Medulla oblongata (tissue), 1 donor: Measurements from ENCODE around the gene RPTOR.

Source experiments
- DNase-seq: peaks from one replicate; pipeline ENCODE4 v3.0.0-alpha.2; 2015; ENCODE audit errors: extremely low spot score

The RPTOR gene

DNA sequence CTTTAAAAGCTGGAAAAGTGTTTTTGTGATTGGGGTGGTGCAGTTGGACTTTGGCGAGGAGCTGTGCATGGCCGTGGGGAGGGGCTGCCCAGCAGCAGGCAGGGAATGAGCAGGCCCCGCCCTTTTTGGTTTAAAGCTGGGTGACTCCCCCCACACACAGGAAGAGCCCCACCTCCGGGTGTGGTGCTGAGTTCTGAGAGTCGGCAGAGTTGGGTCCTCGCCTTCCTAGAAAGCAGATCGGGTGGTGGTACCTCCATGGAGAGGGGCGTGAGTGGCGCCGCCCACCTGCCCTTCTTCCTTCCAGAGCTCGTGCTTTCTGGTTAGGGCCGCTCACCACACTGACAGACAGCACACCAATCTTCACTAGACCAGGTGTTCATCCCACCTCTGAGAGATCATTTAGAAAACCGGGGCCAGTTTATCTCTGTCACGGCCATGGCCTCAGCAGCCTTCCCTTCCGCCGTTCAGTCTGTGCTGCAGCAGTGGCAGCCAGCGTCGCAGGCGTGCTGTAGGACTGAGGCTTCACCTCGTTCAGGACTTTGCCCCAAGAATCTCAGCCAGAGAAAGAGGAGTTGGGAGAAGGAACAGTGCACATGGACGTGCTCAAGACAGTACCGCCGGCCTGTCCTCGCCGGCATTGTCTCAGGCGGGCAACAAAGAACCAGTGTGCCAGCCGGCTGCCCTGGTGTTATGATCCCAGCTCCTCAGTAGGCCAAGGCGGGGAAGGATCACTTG lies 303.0 kb downstream of the RPTOR start:
- DNase-seq: no peak

DNA sequence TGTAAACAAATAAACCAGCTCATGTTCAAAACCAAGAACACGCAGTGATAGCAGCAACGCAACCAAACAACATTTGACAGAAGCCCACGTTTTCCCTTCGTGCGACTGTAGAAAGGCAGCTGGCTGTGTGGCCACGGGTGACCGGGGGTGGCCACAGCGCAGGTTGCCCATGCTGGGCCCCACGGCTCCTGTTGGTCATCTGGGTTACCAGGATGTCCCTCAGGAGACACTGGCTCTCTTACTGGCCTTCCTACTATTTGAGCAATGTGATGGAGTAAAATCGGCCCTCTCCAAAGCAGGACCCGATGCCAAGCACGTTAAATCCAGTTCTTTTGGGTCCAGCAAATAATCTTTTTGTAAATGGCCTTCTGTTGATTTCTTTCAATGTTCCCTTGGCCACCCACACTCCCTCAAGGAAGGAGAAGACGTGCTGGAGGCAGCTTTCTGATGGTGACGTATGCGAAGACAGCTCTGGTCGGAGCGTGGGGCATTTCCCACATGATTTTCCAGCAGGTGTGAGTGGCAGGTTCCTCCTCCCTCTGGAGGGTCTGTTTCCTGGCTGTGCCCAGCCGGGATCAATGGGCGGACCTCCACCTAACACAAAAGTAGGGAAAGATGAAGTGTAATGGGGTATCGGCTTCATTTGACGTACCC lies 303.9 kb downstream of the RPTOR start:
- DNase-seq: no peak

DNA sequence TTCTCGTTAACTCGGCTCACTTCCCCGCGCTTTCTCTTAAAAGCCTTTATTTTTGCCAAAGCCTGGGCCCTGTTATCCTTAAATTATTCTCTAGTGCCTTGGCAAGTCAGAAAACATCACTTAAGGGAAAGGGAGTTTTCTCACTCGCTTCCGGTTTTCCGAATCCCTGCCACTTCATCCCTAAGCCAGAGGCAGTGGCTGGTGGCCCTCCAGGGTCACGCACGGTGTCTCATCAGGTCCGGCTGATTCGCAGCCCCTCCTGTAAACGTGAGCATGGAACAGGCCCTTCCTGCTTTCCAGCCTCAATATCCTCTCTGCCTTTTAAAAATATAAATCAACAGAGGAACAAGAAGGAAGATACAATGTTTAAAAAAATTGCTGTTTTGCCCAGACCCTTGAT lies 304.5 kb downstream of the RPTOR start:
- no peak for DNase-seq

DNA sequence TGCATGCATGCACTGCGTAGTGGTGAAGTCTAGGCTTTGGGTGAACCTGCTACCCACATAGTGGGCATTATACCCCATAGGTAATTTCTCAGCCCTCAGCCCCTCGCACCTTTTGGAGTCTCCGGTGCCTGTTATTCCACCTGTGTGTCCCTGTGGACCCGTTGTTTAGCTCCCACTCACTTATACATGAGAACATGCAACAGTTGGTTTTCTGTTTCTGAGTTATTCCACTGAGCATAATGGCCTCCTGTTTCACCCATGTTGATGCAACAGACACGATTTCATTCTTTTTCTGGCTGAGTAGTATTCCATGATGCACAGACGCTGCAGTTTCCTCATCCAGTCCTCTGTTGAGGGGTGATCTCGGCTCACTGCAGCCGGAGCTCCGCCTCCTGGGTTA lies 305.5 kb downstream of the RPTOR start:
- DNase-seq: no peak

DNA sequence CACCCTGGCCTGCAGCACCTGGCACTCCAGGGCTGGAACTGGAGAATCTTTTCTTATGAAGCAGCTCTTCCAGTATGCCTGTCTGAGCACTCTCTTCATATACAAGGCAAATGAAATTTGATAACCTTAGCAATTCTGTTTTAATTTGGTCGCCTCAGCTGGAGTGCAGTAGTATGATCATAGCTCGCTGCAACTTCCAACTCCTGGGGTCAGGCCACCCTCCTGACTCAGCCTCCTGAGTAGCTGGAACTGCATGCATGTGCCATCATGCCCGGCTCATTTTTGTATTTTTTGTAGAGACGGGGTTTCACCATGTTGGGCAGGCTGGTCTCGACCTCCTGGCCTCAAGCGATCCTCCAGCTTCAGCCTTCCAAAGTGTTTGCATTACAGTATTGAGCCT lies 306.2 kb downstream of the RPTOR start:
- no peak for DNase-seq

DNA sequence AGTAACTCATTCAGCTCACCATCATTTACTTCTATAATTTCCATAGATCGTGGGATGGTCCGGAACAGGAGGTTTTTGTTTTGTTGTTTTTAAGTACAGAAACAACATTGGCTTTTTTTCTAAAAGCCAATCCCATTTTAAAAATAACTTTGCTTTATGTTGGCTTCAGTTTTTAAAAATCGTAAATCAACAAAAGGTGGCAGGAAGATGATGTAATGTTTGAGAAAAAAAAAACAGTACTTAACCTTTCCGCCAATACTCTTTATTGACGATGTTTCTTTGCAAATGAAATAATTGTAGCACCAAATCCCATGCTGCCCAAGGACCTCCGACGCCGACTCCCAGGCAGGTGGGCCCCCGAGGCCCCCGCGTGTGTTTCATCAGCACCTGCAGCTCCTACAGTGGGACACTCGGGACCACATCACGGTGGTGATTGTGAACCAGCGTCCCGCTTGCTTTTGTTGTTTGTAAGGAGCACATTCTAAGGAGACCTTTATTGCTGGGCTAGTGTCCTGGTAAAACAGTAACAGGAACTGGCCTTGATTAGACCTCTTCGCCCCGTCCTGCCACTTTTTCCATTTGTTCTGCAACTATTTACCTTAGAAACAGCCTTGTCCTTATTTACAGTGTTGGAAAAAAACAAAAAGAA lies 306.8 kb downstream of the RPTOR start:
- no peak for DNase-seq

DNA sequence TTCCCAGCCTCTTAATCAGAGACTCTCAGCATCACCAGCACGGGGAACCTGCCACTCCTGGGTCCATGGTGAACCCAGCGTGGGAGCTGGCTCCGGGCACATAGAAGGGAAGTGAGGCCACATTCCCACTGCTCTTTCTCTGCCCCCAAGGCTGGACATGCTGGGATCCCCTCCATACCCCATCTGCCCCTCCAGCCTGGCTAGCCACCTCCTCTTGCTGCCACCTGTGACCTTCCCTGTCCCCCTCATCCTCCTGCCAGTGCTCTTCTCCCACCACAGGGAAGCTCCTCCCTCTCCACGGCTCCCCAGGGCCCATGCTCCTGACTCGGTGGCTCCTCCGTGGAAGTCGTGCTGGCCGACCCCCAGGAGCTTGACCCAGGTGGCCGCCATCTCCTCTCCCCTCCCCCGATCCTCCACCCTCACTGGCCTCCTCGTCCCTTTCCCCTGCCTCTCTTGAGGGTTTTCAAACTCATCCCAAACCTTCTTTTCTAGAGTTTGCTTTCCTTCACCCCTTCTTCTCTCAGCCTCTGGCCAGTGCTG lies 307.9 kb downstream of the RPTOR start:
- DNase-seq: no peak

DNA sequence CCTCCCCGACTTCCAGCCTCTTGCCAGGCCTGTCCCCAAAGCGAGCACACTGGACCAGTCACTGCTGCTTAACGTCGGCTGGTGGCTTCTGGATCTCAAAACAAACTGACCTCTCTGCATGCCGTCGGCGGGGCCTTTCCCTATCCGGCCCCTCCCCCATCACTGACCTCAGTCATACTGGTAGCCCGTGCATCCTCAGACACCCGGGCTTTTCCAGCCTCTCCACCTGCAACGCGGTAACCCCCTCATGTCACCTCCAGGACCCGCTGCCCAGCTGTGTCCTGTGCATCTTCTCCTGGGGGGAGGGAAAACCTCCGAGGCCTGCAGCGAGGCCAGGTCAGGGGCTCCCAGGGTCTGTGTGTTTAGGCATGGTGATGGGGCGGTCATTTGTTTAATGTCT lies 308.4 kb downstream of the RPTOR start:
- DNase-seq: no peak

DNA sequence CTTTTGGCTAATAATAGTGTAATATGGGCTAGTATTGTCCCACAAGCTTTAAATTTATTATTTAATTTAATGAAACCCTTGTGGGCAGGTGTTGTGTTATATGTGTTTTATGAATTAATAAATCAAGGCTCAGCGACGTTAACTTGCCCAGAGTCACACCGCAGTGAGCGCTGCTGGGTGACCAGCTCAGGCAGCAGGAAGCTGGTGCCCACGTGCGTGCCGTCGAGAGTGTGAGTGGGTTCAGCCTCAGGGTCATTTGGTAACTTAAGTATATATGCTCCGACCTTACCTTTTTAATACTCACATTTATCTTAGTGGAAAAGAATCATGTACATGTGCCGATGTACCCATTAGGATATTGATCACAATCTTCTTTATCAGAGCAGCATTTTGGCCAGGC lies 309.6 kb downstream of the RPTOR start:
- DNase-seq: no peak

DNA sequence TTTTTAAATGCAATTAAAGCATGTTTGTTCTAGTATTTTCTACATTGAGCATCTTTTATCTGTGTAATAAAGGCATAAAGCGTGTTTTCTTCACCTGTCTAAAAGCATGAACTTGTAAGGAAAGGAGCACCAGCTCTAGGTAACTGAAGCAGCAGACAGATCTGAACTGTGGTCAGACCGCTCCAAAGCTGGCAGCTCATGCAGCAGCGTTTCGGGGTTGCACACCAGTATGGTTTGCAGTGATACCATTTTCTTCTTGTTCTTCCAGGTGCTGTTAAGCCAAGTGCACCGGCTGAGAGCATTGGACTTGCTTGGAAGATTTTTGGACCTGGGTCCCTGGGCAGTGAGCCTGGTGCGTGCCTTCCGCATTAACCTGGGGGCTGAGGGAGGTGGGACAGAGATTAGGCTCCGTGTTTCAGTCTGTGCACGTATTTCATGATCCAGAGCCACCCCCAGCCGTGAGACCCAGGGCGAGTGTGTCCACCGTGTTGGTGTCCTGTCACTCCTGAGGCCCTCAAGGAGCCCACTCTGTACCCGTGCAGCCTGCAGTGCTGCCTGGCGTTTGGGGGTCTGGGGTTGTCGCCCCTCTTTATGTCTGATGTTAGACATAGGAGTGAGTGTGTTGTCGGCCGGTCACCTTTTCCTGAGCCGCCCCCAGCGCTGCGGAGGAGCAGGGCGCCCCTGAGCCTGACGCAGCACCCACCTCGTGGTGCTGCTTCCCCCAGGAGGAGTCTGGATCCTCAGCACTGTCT lies 310.7 kb downstream of the RPTOR start:
- DNase-seq: no peak

DNA sequence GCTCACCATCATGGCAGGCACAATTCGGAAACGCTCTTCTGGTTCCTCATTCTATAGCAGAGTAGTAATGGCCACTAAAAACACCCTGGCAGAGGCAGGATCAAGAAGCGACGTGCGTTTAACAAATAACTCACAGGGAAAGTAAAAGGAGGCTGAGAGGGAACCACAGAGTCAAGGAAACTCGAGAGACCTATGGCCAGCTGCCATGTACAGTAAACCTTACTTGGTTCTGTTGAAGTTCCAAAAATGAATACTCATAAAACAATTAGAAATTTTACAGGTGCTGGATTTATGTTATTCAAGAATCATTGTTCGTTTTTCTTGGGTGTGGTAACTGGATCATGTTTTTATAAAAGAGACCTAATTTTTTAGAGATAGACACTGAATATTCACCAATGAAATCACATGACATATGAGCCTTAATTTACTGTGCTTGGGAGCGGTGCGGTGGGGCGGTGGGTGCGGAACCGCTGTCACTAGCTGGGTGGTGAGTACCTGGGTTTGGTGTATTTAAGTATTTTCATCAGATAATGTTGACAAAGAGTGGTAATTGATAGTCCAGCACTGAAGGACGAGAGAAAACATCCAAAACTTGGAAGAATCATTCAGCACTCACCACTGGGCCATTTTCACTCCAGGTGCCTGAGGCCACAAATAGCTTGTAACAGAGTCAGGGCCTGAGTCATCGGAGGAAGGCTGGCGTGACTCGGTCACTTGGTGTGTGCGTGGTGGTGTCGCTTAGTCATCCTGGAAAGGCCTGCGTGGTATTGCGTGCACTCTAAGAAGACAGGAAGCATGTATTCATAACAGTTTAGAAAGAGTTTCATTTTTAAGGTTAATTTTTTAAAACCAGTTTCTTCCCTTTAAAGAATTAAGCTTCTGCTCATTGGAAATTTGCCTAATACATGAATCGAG lies 311.6 kb downstream of the RPTOR start:
- DNase-seq: no peak

DNA sequence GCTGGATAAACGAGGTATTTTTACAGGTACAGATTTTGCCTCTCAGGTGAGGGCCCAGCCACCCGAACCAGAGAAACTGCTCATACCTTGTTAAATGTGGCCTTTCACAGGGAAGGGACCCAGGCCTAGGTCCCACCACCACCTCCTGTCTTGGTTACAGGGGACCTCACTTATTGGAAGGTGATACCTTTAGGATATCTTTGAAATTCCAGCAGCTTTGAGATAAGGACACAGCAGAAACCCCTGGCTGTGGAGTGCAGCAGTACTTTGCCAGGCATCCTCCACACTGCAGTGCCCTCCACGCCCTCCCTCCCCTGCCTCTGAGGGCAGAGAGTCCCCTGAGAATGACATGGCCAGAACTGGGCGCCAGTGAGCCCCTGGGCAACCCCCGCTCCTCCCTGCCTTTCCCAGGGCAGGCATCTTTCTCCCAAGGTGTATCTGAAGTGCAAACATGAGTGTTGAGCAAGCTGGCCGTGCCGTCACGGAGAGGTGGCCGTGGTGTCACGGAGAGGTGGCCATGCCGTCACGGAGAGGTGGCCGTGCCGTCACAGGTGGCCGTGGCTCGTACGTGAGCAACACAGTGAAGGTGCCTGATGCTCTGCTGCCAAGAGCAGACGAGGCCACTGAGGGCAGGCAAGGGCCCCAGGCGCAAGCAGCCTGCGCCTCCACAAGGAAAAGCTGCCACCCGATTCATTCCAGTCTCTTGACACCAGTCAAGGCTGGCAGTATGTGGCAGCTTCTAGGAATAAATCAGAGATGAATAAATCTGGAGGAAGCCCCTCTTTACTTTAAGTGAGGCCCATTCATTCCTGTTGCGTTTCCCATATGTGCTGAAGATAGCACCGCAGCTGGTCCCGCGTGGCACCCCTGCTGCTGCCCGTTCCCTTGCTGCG lies 312.5 kb downstream of the RPTOR start:
- no peak for DNase-seq

DNA sequence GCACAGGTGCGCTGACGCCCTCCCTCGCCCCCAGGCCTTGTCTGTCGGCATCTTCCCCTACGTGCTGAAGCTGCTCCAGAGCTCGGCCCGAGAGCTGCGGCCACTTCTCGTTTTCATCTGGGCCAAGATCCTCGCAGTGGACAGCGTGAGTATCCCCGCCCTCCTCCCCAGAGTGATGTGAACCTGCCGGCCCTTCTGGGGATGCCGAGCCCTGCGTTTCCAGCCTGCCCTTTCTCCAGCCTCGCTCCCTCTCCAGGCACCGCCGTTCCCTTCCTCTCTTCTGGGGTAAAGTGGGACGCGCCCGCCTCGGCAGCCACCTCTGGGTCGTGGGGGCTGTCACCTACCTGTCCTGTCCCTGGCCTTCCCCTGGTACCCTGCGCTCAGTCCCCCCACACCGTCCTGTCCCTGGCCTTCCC lies 313.1 kb downstream of the RPTOR start:
- DNase-seq: no peak

DNA sequence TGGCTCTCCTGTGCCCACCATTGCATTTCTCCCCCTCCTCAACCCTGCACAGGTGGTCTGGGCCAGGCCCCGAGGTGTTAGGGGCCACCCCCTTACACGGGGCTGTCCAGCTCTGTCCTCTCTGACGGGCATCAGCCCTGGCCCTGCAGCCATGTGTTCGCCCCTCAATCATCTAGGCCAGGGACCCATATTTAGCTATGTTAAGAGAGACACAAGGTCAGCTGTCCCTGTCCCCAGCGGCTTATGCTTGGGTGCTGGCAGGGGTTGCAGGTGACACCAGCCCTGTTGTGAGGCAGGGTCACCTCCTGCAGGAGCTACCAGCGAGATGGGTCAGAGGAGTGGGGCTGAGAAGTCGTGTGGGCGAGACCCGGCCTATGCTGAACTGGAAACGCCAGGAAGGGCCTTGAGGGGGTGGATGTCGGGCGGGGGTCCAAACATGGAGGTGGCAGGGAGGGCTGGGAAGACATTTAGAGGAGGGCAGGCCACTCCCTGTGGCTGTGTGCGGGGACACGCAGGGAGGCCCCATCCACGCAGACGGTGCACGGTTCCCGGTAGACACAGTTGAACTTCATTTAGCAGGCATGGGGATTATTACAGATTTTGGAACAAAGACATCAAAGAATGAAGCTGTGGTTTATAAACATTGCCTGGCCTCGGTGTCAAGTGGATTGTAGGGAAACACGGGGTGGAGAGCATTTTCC lies 313.8 kb downstream of the RPTOR start:
- DNase-seq: no peak

DNA sequence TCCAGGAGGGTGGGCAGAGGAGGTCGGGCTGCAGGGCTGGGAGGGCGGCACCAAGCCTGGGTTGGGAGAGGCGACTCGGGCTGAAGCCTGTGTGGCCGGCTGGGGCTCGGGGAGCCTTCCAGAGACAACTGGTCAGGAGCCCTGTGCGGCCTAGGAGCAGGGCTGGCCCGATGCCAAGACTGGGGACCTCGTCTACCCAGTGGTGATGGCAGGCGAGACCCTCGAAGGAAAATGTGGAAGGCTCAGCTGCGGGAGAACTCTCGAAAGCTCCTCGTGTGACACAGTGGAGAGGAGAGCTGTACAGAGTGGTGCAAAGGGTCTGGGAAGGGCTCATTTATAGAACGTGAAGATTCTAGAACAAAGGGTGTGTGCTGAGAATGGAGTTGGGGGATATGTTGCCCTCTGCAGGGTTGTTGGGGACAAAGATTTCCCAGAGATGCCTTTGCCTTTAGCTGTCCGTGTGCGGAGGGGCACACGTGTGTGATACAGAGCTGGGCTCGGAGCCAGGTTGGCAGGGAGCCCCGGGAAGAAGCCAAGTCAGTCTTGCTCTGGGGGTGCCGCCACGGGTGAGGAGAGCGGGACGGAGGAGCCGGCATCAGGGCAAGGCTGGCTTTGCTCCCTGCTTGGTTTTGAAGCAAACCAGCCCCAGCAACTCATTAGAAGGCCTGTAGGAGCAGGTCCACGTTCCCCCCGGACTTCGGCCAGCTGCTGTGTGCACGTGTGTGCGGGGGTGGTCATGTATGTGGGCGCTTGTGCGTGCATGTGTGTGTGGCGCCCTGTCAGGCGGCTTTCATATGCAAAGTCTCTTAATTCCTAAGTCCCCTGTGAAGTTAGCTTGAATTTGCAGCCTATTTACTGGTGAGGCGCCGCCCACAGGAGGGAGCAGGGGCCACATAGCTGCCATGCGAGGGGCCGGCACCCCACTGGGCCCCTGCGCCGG lies 314.6 kb downstream of the RPTOR start:
- peak; percentile 44 for DNase-seq

DNA sequence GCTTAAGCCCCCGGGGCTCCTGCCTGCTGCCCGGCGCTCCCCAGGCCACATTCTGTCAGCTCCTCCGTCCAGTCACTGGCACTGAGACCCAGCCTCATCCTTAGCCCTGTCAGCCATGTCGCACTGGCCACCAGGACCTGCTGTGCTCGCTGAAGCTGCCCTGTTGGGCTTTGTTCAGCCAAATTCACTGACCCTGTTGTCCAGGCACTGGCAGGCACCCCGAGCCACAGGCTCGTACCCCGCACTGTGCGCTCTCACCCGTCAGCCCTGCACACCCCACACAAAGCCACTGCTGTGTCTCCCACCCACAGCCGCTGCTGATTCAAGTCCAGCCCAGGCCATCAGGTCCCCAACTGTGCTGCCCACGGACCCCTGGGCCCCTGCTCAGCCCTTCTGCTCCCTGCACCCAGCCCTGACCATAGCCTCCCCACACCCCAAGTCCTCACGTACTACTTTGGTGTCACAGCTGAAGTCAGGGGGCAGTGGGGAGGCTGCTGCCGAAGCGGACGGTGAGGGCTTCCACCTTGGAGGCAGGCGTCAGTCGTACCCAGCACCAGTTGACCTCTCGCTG lies 315.5 kb downstream of the RPTOR start:
- DNase-seq: no peak

DNA sequence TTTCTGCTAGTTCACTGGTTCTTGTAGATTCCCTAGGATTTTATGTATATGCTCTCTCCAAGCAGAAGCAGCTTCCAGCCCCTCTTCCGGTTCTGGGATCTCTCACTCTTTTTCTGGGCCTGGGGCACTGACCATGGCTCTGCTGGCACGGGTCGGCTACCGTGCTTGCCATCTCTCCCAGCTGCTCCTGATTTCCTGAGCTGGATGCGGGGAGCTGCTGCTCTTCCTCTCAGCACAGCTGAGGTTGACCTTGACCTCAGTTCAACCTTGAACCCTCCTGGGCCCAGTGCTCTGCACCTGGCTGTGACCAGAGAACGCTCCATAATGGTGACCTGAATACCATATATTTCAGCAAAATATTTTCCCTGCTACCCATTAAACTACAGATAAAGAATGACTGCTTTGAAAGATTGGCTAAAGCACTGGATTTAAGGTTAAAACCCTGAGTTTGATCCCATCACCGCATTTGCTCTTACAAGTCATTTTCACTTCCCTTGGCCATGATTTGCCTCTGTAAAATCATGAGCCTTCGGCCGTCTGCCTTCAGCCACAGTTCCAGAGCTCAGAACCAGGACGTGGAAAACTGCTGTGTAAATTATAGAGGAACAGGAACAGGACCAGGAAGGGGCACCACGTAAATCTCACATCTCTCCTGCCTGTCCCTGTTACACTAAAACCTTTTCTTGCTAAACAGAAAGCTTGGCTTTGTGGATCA lies 316.2 kb downstream of the RPTOR start:
- DNase-seq: no peak
